ENCODE results near the gene TCAP.

TCAP gene

DNA sequence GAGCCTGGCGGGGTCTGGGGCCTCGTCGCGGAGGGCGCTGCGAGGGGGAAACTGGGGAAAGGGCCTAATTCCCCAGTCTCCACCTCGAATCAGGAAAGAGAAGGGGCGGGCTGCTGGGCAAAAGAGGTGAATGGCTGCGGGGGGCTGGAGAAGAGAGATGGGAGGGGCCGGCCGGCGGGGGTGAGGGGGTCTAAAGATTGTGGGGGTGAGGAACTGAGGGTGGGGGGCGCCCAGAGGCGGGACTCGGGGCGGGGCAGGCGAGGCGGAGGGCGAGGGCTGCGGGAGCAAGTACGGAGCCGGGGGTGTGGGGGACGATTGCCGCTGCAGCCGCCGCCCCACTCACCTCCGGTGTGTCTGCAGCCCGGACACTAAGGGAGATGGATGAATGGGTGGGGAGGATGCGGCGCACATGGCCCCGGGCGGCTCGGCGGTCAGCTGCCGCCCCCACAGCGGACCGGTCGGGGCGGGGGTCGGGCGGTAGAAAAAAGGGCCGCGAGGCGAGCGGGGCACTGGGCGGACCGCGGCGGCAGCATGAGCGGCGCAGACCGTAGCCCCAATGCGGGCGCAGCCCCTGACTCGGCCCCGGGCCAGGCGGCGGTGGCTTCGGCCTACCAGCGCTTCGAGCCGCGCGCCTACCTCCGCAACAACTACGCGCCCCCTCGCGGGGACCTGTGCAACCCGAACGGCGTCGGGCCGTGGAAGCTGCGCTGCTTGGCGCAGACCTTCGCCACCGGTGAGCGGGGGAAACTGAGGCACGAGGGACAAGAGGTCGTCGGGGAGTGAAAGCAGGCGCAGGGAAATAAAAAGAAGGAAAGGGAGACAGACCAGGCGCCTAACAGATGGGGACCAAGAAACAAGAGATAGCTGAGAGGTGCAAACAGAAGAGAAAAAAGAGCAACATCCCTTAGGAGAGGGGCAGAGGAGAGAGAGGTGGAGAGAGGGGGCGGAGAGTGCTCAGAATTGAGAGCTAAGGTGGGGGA is 3.1 kb downstream of the TCAP start, which contains the start of gene PNMT:
PNMT (plus strand) TSS at position 509 of the 980 bp plus-strand sequence; CDS start at position 532, 23 bp downstream.
- DNase-seq, result peak in 1 of 2 experiments; percentile 7

DNA sequence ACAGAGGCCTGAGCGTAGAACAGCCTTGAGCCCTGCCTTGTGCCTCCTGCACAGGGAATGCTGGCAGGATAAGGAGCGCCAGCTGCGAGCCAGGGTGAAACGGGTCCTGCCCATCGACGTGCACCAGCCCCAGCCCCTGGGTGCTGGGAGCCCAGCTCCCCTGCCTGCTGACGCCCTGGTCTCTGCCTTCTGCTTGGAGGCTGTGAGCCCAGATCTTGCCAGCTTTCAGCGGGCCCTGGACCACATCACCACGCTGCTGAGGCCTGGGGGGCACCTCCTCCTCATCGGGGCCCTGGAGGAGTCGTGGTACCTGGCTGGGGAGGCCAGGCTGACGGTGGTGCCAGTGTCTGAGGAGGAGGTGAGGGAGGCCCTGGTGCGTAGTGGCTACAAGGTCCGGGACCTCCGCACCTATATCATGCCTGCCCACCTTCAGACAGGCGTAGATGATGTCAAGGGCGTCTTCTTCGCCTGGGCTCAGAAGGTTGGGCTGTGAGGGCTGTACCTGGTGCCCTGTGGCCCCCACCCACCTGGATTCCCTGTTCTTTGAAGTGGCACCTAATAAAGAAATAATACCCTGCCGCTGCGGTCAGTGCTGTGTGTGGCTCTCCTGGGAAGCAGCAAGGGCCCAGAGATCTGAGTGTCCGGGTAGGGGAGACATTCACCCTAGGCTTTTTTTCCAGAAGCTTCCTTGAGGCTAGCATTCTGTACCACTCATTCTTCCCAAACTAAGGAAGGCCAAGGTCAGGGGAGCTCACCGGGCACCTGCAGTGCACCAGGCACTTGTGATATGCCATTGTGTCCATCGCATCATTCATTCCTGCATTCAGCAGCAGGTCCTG is 5.0 kb downstream of the TCAP start:
- no peak for DNase-seq

DNA sequence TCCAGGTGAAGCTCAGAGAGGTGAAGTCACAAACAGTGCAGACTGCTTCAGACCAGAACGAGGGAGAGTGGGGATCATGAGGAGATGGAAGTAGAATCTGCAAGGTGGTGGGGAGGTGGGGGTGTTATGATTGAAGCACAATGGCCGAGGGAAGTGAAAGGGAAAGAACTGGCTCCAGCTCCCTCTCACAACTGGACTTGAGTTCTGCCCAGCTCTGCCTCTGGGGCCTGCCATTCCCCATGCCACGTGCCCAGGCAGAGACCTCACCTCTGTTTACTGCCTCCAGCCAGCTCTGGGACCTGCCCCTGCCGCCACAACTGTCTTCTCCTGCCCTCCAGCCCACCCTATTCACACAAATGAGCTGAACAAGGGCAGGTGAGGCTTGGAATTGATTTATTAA is 5.6 kb downstream of the TCAP start:
- no peak for DNase-seq

DNA sequence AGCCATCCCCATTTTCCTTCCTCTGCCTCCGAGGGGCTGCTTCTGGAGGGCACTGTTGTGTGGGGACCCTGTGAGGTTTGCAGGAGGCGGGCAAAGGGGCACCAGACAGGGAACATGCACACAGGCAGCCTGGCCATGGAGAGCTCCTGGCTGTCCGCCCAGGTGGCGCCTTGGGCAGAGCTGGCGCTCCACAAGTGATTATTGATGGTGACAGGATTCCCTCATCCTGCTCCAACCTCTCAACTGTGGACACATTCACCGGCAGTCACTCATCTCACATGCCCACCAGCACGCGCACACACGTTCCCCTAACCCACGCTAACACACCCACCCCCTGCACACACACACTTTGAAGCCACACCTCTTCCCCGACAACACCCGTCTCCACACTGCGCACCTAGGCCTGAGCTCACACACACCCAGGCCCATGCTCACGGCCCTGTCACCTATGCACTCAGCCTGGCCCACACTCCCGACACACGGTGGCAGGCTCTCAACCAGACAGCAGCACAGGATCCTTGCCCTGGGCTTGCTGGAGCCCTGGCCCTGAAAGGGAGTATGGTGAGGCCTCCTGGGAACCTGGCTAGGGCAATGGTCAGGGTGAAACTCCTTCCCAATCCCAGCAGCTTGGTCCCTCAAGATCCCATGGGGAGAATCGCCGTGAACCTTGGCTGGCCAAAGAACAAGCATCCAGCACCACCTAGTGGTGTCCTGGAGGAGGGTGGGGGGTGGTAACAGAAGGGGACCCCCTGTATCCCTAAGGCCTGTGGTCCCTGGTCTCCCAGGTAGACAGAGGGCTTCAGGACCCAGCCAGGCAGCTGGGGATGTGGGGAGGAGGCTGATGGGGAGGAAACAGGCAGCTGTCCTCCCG is 6.7 kb downstream of the TCAP start:
- peak in 1 of 2 experiments; percentile 8 for DNase-seq

DNA sequence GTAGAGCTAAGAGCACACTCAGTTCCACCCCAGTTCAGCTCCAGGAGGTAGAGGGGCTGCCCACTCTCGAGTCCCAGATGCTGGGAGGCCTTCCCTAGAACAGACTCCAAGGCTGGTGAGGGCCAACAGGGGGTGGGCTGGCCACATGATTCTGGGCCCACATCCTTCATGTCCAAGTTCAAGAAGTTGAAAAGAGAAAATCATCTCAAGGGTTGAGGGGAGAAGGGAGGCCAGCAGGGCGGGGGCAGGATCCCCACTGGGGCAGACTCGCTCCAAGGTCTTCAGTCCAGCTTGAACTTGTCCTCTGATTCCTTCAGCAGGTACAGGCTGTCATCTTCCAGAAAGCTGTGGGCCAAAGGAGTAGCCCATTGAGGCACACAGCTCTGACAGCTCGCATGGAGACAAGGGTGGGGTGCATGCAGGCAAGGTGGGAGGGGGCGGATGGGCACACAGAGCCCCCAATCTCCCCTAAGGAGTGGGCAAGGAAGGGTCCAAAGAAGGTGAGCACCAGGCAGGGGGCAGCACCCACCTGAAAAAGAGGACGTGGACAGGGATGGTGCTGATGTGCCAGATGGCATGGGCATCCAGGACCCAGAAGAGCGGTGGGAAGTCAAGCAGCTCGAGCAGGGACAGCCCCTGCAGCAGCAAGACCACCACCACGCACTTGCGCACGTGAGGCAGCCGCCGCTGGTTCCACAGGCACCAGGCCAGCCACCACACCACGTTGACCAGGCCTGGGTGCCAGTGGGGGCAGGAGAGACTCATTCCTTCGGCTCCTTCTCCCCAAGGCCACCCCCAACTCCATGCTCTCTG is 7.6 kb downstream of the TCAP start:
- no peak for DNase-seq

DNA sequence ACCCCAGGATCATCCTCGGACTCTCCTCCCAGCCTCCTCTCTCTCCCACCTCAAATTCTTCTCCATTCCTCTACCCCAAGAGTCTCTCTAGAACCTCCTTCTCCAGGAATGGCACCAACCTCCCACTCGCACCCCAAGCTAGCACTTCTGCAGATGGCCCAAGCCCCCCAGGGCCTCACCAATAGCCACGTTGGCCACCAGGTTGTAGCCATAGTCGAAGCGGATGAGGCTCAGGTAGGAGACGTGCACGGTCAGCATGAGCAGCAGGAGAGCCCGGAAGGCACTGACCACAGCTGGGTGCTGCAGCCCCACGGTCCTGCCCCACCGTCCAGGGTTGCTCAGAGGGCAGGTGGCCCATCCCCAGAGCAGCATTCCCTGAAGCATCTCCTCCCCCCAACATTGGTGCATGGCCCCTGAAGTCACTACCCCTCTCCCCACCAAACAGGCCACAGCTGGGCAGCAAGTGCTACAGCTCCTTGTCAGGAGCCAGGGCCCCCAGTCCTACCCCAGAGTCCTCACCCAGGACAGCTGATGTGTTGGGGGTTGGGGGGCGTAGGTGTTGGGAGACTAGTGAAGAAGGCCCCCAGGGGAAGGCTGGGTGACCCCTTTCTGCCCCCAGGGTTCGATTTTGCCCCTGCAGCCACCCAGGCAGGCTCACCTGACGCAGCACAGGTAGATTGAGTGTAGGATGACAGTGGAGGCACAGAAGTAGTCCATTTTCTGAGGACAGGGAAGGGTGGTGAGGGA is 8.4 kb downstream of the TCAP start:
- DNase-seq, result no peak

DNA sequence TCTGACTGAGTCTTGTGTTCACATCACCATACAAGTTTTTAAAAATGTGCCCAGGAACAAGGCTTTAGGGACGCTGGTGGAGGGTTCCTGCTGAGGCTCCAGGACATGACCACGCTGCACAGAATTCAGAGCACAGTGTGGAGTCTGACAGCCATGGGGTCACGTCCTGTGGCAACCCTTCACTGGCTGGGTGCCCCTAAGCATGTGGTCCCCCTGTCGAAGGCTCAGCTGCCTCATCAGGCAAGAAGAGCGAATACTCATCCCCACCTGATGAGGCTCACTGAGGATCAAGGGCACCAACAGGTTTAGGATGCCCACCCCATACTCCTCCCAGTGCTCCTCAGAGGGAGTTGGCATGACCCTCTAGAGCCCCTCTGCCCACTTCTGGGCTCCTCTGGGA is 9.0 kb downstream of the TCAP start:
- DNase-seq, result no peak

DNA sequence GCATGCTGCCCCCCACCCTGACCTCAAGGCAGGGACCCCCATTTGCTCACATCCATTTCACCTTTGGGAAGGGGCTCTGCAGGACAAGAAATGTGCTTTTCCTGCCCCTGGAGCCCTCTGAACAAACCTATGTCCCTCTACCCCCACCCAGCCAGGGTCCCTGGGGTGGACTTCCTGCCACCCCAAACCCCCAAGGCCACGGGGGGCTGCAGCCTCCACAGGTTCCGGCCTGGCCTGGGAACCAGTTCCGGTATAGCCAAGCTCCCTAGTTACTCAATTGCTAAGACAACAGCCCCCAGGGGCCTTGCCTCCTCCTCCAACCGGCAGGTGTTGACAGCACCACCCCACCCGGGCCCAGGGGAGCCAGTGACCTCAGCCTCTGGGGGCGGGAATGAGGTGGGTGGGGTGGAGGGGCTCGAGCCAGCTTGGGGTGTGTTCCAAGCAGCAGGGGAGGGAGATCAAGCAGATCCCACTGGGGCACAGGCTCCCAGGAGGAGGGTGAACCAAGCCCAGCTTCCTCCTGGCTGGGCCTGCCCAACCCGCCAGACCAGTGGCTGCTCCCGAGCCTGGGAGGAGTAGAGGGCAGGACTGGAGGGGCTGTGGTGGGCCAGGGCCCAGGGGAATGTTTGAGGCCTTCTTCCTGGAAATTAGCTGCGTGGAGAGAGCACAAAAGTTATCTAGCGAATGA is 9.7 kb downstream of the TCAP start:
- DNase-seq, result no peak

DNA sequence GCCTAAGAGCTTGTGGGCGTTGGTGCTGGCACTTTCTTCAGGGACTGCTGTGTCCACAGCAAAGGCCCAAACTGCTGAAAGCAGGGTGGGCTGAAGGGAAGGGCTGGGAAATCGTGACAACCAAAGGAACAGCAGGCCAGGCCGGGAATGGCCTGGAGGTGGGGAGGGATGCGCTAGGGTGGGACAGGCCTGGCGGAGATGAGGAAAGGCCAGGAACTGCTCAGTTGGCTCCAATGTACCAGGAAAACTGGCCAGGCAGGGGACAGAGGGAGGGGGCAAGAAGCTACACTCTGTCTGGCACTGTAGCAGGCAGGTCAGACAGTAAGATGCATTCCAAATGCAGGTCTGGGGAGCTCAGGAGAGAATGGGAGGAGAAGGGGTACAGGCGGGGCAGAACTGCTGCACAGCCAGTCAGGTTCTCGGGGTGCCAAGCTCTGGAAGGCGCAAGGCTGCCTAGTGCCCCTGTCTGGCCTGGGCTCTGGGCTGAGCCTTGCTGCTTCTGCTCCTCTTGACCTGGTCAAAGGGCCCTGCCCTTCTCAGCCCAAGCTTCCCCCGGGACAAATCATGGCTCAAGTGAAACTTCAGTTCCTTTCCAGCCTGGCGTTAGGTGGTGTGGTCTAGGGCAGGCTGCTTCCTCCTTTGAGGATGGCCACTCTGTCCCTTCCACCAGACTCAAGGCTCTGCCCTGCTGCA is 10.4 kb downstream of the TCAP start:
- DNase-seq, result no peak

DNA sequence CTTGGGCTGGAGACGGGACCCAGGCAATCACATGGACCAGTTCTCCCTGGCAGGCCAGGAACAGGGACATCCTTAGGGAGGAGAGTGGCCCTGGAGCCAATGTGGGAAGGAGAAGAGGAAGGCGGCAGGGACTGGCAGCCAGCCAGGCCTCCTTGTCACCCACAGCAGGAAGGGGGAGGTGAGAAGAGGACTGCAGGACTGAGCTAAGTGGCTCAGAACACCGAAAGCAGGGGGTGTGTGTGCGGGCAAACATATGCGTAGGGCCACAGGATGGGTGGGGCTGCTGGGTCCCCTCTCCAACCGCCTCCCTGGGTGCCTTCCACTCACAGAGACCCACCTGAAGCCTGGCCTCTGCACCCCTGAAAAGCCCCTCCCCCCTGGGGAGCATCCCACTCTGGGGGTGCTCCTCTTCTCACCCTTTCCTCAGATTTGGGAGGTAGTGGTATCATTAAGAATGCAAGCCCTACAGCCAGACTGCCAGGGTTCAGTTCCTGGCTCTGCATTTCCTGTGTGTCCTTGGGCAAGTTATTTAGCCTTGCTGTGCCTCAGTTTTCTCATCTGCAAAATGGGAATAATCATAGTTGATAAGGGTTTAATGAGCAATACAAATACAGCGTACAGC is 11.2 kb downstream of the TCAP start:
- DNase-seq, result no peak

DNA sequence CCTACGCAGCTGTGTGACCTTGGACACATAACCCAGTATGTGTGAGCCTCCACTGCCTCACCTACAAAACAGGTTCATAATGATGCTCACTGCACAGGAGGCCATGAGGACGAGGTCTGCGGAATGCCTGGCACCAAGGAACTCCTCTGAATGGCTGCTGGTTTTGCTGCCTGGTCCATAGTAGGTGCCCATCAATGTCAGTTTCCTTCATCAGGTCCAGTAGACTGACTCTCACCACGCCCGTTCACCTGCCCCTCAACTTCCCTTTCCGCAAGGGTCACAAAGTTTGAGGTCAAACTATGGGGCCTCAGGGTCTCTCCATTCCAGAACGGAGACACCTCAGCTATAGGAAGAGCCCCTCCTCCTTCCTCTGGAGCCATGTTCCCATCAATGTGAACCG is 11.9 kb downstream of the TCAP start:
- DNase-seq, result no peak

DNA sequence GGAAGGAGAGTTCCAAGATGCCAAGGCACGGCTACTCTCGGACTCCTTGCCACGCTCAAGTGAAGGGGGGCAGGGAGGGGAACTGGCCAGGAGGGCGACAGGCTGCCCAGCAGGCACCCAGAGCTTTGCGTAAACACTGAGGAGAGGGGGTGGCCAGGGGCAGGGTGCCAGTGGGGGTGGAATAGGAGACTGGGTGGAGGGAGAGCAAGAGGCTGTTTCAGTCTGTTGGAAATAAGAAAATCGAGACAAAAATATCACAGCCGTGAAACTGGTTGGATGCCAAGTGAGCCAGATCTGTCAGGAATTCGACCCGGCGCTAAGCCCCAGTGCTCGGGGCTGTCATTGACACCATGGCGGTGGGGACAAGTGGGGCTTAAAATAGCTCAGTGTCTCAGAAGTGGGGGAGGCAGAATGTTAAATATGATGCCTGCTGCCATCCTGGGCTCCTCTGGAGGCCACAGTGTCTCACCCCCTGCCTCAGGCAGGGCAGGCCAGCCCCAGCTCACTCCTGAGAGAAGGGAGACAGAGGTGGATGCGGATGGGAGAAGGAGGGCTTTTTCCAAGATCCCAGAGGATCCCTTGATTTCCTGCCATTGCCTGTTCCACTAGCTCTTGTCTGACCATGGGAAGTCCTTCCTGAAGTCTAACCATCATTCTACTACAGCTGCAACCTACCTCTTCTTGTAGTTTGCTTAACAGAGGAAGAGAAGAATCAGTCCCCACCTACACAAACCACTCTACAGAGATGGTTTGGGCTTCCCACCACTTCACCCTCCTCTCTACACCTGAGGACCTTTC is 12.6 kb downstream of the TCAP start:
- no peak for DNase-seq

DNA sequence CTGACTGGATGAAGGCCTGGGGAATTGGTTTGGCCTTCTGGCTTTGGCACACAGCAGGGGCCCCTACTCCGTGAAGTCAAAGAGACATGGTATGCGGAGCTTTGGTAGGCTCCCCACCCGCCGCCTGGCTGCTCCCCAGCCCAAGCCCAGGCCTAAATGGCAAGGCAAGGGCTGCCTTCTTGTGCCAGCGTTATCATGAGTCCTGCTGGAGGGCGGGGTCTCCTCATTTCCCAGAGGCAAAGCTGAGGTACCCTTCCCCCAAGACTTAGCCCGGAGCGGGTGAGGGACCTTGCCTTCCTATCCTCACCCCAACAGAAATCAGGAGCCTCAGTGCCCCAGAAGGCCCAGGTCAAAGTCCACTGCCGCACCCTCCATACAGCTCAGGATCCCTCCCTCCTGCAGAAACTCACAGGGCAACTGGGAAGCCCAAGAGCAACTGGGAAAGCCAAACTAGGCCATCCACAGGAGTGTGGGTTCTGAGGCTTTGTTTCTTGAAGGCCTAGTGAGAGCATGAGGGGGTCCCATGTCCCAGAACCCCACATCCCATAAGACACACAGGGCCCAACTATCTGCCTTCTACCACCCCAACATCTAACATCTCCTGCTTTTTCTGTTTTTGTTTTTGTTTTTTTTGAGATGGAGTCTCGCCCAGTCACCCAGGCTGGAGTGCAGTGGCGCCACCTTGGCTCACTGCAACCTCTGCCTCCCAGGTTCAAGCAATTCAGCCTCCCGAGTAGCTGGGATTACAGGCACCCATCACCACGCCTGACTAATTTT is 13.4 kb downstream of the TCAP start:
- no peak for DNase-seq

DNA sequence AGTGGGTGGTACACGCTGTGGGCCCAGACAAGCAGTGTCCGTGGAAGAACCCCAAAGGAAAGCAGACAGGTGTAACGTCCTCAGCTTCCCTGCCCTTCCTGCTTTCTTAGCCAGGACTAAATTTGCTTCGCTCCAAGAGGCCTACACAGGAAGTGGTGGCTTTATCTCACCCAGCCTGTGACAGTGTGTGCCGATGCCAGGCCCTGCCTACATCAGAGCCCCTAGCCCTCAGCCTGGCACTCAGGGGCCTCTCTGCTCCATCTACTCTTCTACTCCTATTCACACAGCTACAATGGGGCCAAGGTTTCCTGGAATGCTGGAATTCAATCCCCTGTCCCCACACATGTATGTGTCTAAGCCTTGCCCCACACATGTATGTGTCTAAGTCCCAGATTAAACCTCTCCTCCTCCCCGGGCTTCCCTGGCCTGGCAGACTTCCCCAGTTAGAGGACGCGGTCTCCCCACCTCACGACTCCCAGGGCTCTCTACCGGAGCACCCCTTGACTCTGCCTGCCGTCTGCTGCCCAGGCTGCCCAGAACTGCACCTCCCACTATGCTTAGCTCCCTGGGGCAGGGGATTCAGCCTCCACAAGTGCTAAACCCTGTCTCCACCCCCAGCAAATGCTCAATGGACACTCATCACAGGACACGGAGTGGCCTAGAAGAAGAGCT is 14.5 kb downstream of the TCAP start:
- no peak for DNase-seq

DNA sequence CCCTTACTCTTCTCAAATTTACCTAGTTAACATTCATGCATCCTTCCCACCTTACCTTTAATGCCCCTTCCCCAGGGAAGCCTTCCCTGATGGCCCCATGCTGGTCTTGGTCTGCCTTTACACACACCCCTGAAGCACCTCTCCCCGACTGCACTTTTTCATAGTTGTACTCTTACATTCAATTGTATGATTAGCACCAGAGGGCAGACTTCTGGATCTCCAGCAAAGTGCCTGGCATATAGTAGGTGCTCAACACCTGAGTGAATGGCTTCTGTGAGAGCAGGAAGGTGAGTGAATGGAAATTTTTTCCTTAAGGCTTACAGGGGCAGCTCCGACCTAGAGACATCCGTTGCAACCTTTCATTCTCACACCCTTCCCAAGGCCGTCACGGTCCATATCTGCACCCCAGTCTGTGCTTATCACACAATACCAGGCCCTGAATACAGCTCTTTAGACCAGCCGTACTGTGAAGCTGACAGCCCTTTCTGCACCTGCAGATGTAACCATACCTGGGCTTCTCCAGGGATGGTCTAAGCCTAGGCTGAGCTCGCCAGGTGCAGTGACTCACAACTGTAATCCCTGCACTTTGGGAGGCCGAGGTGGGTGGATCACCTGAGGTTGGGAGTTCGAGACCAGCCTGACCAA is 18.3 kb downstream of the TCAP start:
- no peak for DNase-seq

Data from SW 1271 (cell line).